ENCODE results near the gene UNC119B. TPM values are rescaled to one million over a fixed set of nuclear protein-coding genes. Genes with fewer than 3 reads are reported as not detected.

UNC119B gene
- total RNA-seq, 1 experiment from 2014 or later = 51.5 TPM

GRCh38 chr12:120719496-120720233 lies 9.4 kb downstream of the UNC119B start:
- Histone ChIP-seq H2AFZ (ENCODE audit: low read length) (no peak overlapping the region), H3K27ac (ENCODE audit: insufficient read length, low read depth, low read length) (no peak overlapping the region), H3K9me3 (ENCODE audit: control insufficient read depth, low read depth, low read length) (no peaks in the 10 kb centered on the region), H3K79me2 (ENCODE audit: insufficient read depth, low read length) (no peaks in the 10 kb centered on the region), H3K4ac (ENCODE audit: low read depth, low read length) (no peak overlapping the region), H3K4me1 (ENCODE audit: insufficient read depth, low read length) (no peaks in the 10 kb centered on the region), H2BK20ac (ENCODE audit: low read depth, low read length, poor library complexity, severe bottlenecking) (no peak overlapping the region), H4K8ac (replicated peaks; ENCODE audit: insufficient read length, low read depth, low read length) (no peak overlapping the region), H2BK15ac (ENCODE audit: low read depth, low read length) (no peak overlapping the region), H3K23ac (ENCODE audit: insufficient read length, low read depth, low read length) (no peak overlapping the region), H3K4me2 (ENCODE audit: insufficient read depth, insufficient read length, low read length) (no peak overlapping the region), H3K23me2 (ENCODE audit: insufficient read length, low read depth, low read length, poor library complexity, severe bottlenecking) (no peaks in the 10 kb centered on the region), H3K9ac (ENCODE audit: extremely low read depth, insufficient read length, low read length) (no peak overlapping the region), H2BK12ac (ENCODE audit: insufficient read length, low read depth, low read length) (no peak overlapping the region), H2AK5ac (ENCODE audit: insufficient read length, low read length) (no peak overlapping the region), H4K20me1 (ENCODE audit: control insufficient read depth, insufficient read depth, insufficient read length) (no peaks in the 10 kb centered on the region), H3T11ph (ENCODE audit: low read length) (no peak overlapping the region), H3K27me3 (ENCODE audit: insufficient read depth, low read length) (no peaks in the 10 kb centered on the region), H2BK5ac (ENCODE audit: insufficient read length, low read length) (no peak overlapping the region), H4K5ac (ENCODE audit: insufficient read length, low read depth, low read length) (no peak overlapping the region), H2BK120ac (ENCODE audit: low read depth, low read length, poor library complexity, severe bottlenecking) (no peak overlapping the region), H3K79me1 (ENCODE audit: insufficient read depth, low read depth, low read length, poor library complexity, severe bottlenecking) (no peaks in the 10 kb centered on the region), H3K18ac (ENCODE audit: insufficient read length, low read depth, low read length) (no peak overlapping the region), H3K14ac (ENCODE audit: insufficient read depth, low read length) (no peak overlapping the region), H3K56ac (ENCODE audit: insufficient read length, low read depth, low read length) (no peak overlapping the region), H4K91ac (ENCODE audit: insufficient read length, low read depth, low read length) (no peak overlapping the region)
- WGBS (ENCODE audit: extremely low coverage, insufficient read length, low lambda C conversion rate) = no CpG with 5 or more reads among the region's 11 CpGs
- Mint-ChIP-seq H3K27me3 (ENCODE audit: low read depth) (no peaks in the 10 kb centered on the region), H3K4me1 (peaks cover 3 to 4% of the 10 kb centered on the region in 2 experiments), H3K36me3 (ENCODE audit: insufficient read depth in 1 of 3, low read depth in 3 of 3) (peaks cover 47 to 92% (median 86%) of the 10 kb centered on the region in 3 experiments), H3K27ac (no peak overlapping the region), H3K9me3 (no peaks in the 10 kb centered on the region), H3K4me3 (no peak overlapping the region)
- no peak for DNase-seq
- no peak for TF ChIP-seq CTCF (conservative IDR thresholded peaks at IDR 0.05)
